Measurements from ENCODE around the gene TBXAS1. TPM values are rescaled to one million over a fixed set of nuclear protein-coding genes. Genes with fewer than 3 reads are reported as not detected.
A peak's percentile ranks its signal among the peaks of the same experiment; 100 is the strongest.

TBXAS1 gene
- total and polyA plus RNA-seq, 2 donors (not counting 3 experiments of a cell fraction or from before 2014, with no cell fraction given) = 2.1 to 4.3 TPM

DNA sequence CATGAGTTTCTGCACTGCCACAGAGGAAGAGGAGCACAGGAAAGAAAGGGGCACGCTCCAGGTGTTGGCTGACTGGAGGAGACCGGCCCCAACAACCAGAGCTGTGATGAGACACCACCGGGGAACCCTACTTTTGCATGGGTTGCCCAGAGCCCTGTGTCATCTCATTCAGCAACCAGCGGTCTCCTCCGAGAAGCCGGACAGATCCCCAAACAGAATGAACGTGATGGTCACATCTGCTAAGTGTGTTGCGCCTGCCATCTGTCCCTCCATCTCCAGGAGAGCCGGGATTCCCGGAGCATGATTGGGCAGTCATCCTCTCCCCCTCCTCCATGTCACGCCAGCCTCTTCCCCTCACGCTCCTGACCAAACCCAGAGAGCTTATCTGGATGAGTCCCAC is 210.8 kb downstream of the TBXAS1 start:
- Histone ChIP-seq H3K27ac (ENCODE audit: insufficient read depth, low read depth, low read length) (no peak overlapping the region), H3K9me1 (replicated peaks; ENCODE audit: control insufficient read depth, extremely low read depth, insufficient read depth, low read length) (no peaks in the 10 kb centered on the region), H3K36me3 (ENCODE audit: control insufficient read depth in 2 of 2, extremely low read depth in 1 of 2, insufficient read depth in 2 of 2, low read length in 2 of 2) (peaks cover 6 to 10% of the 10 kb centered on the region in 2 experiments), H3K79me2 (ENCODE audit: control insufficient read depth, insufficient read depth, low read length) (peaks cover 38% of the 10 kb centered on the region), H3K9me3 (replicated peaks; ENCODE audit: control insufficient read depth, insufficient read depth, low read length) (no peaks in the 10 kb centered on the region), H3K9ac (replicated peaks; ENCODE audit: extremely low read depth, insufficient read depth, low read length) (no peak overlapping the region), H4K20me1 (replicated peaks; ENCODE audit: control insufficient read depth, extremely low read depth, insufficient read depth, low read length) (no peaks in the 10 kb centered on the region), H3K4me2 (ENCODE audit: insufficient read depth, low read length) (peak overlapping the region; percentile 76), H3K4me1 (ENCODE audit: control insufficient read depth, extremely low read depth, insufficient read depth, low read length) (peaks cover 56% of the 10 kb centered on the region), H3K4me3 (replicated peaks in 1 of 3; ENCODE audit: insufficient read depth in 1 of 3, low read depth in 1 of 3, low read length in 3 of 3) (no peak overlapping the region), H3K27me3 (ENCODE audit: control insufficient read depth in 2 of 2, insufficient read depth in 2 of 2, low read length in 2 of 2) (no peaks in the 10 kb centered on the region), H2AFZ (ENCODE audit: low read depth, low read length) (no peak overlapping the region)
- dilution Hi-C loops (cut with MboI; ENCODE audit: extremely low pct_ligation_motif_present, low sequenced_read_pairs) (no loop called here), intact Hi-C loops (cut with micrococcal nuclease) (loop anchor here (1.0 to 10.0 kb wide), 3 partner anchors 9 to 1635 kb away; no protein-coding TSS in a partner anchor)
- no TSS peak for BruUV-seq (replicated peaks)
- TF ChIP-seq, protein P1, sequence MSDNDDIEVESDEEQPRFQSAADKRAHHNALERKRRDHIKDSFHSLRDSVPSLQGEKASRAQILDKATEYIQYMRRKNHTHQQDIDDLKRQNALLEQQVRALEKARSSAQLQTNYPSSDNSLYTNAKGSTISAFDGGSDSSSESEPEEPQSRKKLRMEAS (IDR thresholded peaks at IDR 0.05; ENCODE audit: insufficient read depth, insufficient read length) = no peak
- TF ChIP-seq, protein P2, sequence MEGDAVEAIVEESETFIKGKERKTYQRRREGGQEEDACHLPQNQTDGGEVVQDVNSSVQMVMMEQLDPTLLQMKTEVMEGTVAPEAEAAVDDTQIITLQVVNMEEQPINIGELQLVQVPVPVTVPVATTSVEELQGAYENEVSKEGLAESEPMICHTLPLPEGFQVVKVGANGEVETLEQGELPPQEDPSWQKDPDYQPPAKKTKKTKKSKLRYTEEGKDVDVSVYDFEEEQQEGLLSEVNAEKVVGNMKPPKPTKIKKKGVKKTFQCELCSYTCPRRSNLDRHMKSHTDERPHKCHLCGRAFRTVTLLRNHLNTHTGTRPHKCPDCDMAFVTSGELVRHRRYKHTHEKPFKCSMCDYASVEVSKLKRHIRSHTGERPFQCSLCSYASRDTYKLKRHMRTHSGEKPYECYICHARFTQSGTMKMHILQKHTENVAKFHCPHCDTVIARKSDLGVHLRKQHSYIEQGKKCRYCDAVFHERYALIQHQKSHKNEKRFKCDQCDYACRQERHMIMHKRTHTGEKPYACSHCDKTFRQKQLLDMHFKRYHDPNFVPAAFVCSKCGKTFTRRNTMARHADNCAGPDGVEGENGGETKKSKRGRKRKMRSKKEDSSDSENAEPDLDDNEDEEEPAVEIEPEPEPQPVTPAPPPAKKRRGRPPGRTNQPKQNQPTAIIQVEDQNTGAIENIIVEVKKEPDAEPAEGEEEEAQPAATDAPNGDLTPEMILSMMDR (IDR thresholded peaks at IDR 0.05; ENCODE audit: extremely low read depth in 1 of 2, insufficient read depth in 1 of 2, low read depth in 1 of 2, low read length in 2 of 2) = no peak
- no peak for TF ChIP-seq EZH2 (IDR thresholded peaks at IDR 0.05; ENCODE audit: borderline replicate concordance, low read depth, low read length, severe bottlenecking)
- no peak for TF ChIP-seq POLR2AphosphoS5 (IDR thresholded peaks at IDR 0.05; ENCODE audit: insufficient read depth, low read depth, low read length)
- TF ChIP-seq MYC (IDR thresholded peaks at IDR 0.05; ENCODE audit: low read depth, low read length) = no peak
- no peak for TF ChIP-seq JUN (IDR thresholded peaks at IDR 0.05; ENCODE audit: borderline replicate concordance, insufficient read depth, insufficient read length, low read depth)
- TF ChIP-seq POLR2A (IDR thresholded peaks at IDR 0.05; ENCODE audit: low read depth, low read length) = no peak
- no peak for TF ChIP-seq FOS (IDR thresholded peaks at IDR 0.05; ENCODE audit: borderline replicate concordance, insufficient read depth, low read length)
- TF ChIP-seq GATA2 (IDR thresholded peaks at IDR 0.05; ENCODE audit: insufficient read depth, insufficient read length, low read depth, low read length) = no peak
- DNase-seq (ENCODE audit: low read depth, low spot score) = no peak
- POLR2A ChIA-PET = no interaction called here
- CTCF ChIA-PET = interaction anchor here (1.2 to 6.0 kb wide), 2 partner anchors 19 to 394 kb away, joined by 3 to 66 read pairs; partner anchors contain the start of gene PARP12
- no peak for FAIRE-seq
